ENCODE data around the gene GEMIN5.
"Not testable (repeated sequence)": the region's sequence is repeated elsewhere in the genome, so short reads cannot be mapped to it uniquely, and the experiment has no call there.

Gene GEMIN5

GRCh38 chr5:154937718-154938466 lies at the start of gene GEMIN5:
Gene GEMIN5 (minus strand): TSS chr5:154938211. CDS start chr5:154938133, 78 bp downstream.
- DNase-seq, result no peak

- DNase-seq, result no peak
Measured at GRCh38 chr5:154986151-154986550, 48.1 kb upstream of the GEMIN5 start.

GRCh38 chr5:154984946-154985516 lies 47.0 kb upstream of the GEMIN5 start:
- no peak for DNase-seq

GRCh38 chr5:154978294-154978693 lies 40.3 kb upstream of the GEMIN5 start:
- DNase-seq, result not testable (repeated sequence)

- DNase-seq, result no peak
Measured at GRCh38 chr5:154977409-154977808, 39.4 kb upstream of the GEMIN5 start.

GRCh38 chr5:154976082-154976481 lies 38.1 kb upstream of the GEMIN5 start:
- DNase-seq, result not testable (repeated sequence)

GRCh38 chr5:154972476-154973080 lies 34.6 kb upstream of the GEMIN5 start:
- DNase-seq, result no peak

- DNase-seq, result no peak
Measured at GRCh38 chr5:154971501-154971900, 33.5 kb upstream of the GEMIN5 start.

GRCh38 chr5:154970759-154971158 lies 32.7 kb upstream of the GEMIN5 start:
- DNase-seq, result no peak

- no peak for DNase-seq
Measured at GRCh38 chr5:154968953-154969352, 30.9 kb upstream of the GEMIN5 start.

GRCh38 chr5:154967421-154968024 lies 29.5 kb upstream of the GEMIN5 start:
- DNase-seq, result no peak

- no peak for DNase-seq
Measured at GRCh38 chr5:154966874-154967273, 28.9 kb upstream of the GEMIN5 start.

GRCh38 chr5:154966081-154966841 lies 28.2 kb upstream of the GEMIN5 start:
- no peak for DNase-seq

- DNase-seq, result no peak
Measured at GRCh38 chr5:154962494-154962893, 24.5 kb upstream of the GEMIN5 start.

GRCh38 chr5:154956712-154957111 lies 18.7 kb upstream of the GEMIN5 start:
- DNase-seq, result no peak

GRCh38 chr5:154949781-154950180 lies 11.8 kb upstream of the GEMIN5 start:
- no peak for DNase-seq

- no peak for DNase-seq
Measured at GRCh38 chr5:154948313-154948712, 10.3 kb upstream of the GEMIN5 start.

- no peak for DNase-seq
Measured at GRCh38 chr5:154947778-154948177, 9.8 kb upstream of the GEMIN5 start.

- no peak for DNase-seq
Measured at GRCh38 chr5:154945695-154946301, 7.8 kb upstream of the GEMIN5 start.

- DNase-seq, result no peak
Measured at GRCh38 chr5:154944716-154945115, 6.7 kb upstream of the GEMIN5 start.

GRCh38 chr5:154943527-154943926 lies 5.5 kb upstream of the GEMIN5 start:
- DNase-seq, result no peak

- peak; percentile 81 for DNase-seq
Measured at GRCh38 chr5:154940772-154941620, 3.0 kb upstream of the GEMIN5 start, which contains the start of gene MRPL22. Gene MRPL22 (plus strand): TSS chr5:154941073. CDS start chr5:154941111, 38 bp downstream.

Data from SIG-M5 (cell line).